ENCODE results near the gene ARGLU1.

Gene ARGLU1

GRCh38 chr13:106565127-106565775, 2.7 kb downstream of the ARGLU1 start:
- DNase-seq (ENCODE audit: low read depth), result no peak
- TF ChIP-seq CTCF (IDR thresholded peaks at IDR 0.05; ENCODE audit: control insufficient read depth, insufficient read depth, low read depth, low read length, missing control alignments), result no peak
- no peak overlapping the region for H3K4me3 ChIP-seq (ENCODE audit: control insufficient read depth, low read depth, low read length)

GRCh38 chr13:106562301-106562700, 5.6 kb downstream of the ARGLU1 start:
- H3K4me3 ChIP-seq (ENCODE audit: control insufficient read depth, low read depth, low read length), result no peak overlapping the region
- TF ChIP-seq CTCF (IDR thresholded peaks at IDR 0.05; ENCODE audit: control insufficient read depth, insufficient read depth, low read depth, low read length, missing control alignments), result no peak
- DNase-seq (ENCODE audit: low read depth), result no peak

GRCh38 chr13:106561551-106562170, 6.3 kb downstream of the ARGLU1 start:
- no peak for TF ChIP-seq CTCF (IDR thresholded peaks at IDR 0.05; ENCODE audit: control insufficient read depth, insufficient read depth, low read depth, low read length, missing control alignments)
- no peak overlapping the region for H3K4me3 ChIP-seq (ENCODE audit: control insufficient read depth, low read depth, low read length)
- no peak for DNase-seq (ENCODE audit: low read depth)

- TF ChIP-seq CTCF (IDR thresholded peaks at IDR 0.05; ENCODE audit: control insufficient read depth, insufficient read depth, low read depth, low read length, missing control alignments), result no peak
- DNase-seq (ENCODE audit: low read depth), result no peak
- H3K4me3 ChIP-seq (ENCODE audit: control insufficient read depth, low read depth, low read length), result no peak overlapping the region
Observed at GRCh38 chr13:106560821-106561220, 7.1 kb downstream of the ARGLU1 start.

- no peak for TF ChIP-seq CTCF (IDR thresholded peaks at IDR 0.05; ENCODE audit: control insufficient read depth, insufficient read depth, low read depth, low read length, missing control alignments)
- DNase-seq (ENCODE audit: low read depth), result no peak
- no peak overlapping the region for H3K4me3 ChIP-seq (ENCODE audit: control insufficient read depth, low read depth, low read length)
Observed at GRCh38 chr13:106558527-106558926, 9.4 kb downstream of the ARGLU1 start.

- no peak overlapping the region for H3K4me3 ChIP-seq (ENCODE audit: control insufficient read depth, low read depth, low read length)
- DNase-seq (ENCODE audit: low read depth), result no peak
- TF ChIP-seq CTCF (IDR thresholded peaks at IDR 0.05; ENCODE audit: control insufficient read depth, insufficient read depth, low read depth, low read length, missing control alignments), result no peak
Observed at GRCh38 chr13:106555631-106556328, 12.2 kb downstream of the ARGLU1 start.
